SKM-1 (cell line): ENCODE data around the gene CABCOCO1.
A peak's percentile ranks its signal among the peaks of the same experiment; 100 is the strongest.
"Not testable (repeated sequence)": the region's sequence is repeated elsewhere in the genome, so short reads cannot be mapped to it uniquely, and the experiment has no call there.

Experiments used
- DNase-seq: peaks from one replicate; lab custom pipeline; 2025; ENCODE audit not compliant: unreplicated experiment; lab: John Stamatoyannopoulos, UW

The CABCOCO1 gene

GRCh38 chr10:61705022-61705613 lies 42.4 kb downstream of the CABCOCO1 start:
- no peak for DNase-seq

- DNase-seq: no peak
These were observed 46.1 kb downstream of the CABCOCO1 start for GRCh38 chr10:61708846-61709245.

- not testable (repeated sequence) for DNase-seq
These were observed 49.4 kb downstream of the CABCOCO1 start for GRCh38 chr10:61712105-61712504.

- not testable (repeated sequence) for DNase-seq
These were observed 56.7 kb downstream of the CABCOCO1 start for GRCh38 chr10:61719475-61719874.

- no peak for DNase-seq
These were observed 57.2 kb downstream of the CABCOCO1 start for GRCh38 chr10:61719906-61720305.

- peak; percentile 21 for DNase-seq
These were observed 58.7 kb downstream of the CABCOCO1 start for GRCh38 chr10:61721431-61721830.

- DNase-seq: not testable (repeated sequence)
These were observed 62.5 kb downstream of the CABCOCO1 start for GRCh38 chr10:61725221-61725620.

GRCh38 chr10:61729596-61729995 lies 66.9 kb downstream of the CABCOCO1 start:
- DNase-seq: no peak

- no peak for DNase-seq
These were observed 67.9 kb downstream of the CABCOCO1 start for GRCh38 chr10:61730671-61731070.

- DNase-seq: no peak
These were observed 68.9 kb downstream of the CABCOCO1 start for GRCh38 chr10:61731638-61732037.

GRCh38 chr10:61732629-61733278 lies 70.0 kb downstream of the CABCOCO1 start:
- DNase-seq: no peak

- peak; percentile 9 for DNase-seq
These were observed 70.7 kb downstream of the CABCOCO1 start for GRCh38 chr10:61733358-61733940.

GRCh38 chr10:61735882-61736281 lies 73.2 kb downstream of the CABCOCO1 start:
- no peak for DNase-seq

GRCh38 chr10:61737455-61737854 lies 74.7 kb downstream of the CABCOCO1 start:
- DNase-seq: not testable (repeated sequence)

- DNase-seq: no peak
These were observed 80.1 kb downstream of the CABCOCO1 start for GRCh38 chr10:61742812-61743211.

- DNase-seq: no peak
These were observed 81.7 kb downstream of the CABCOCO1 start for GRCh38 chr10:61744469-61744868.

GRCh38 chr10:61746377-61746776 lies 83.6 kb downstream of the CABCOCO1 start:
- no peak for DNase-seq

- DNase-seq: no peak
These were observed 84.6 kb downstream of the CABCOCO1 start for GRCh38 chr10:61747307-61747706.

- no peak for DNase-seq
These were observed 86.6 kb downstream of the CABCOCO1 start for GRCh38 chr10:61749291-61749690.

GRCh38 chr10:61750943-61751471 lies 88.3 kb downstream of the CABCOCO1 start:
- peak; percentile 20 for DNase-seq

GRCh38 chr10:61751599-61751998 lies 88.9 kb downstream of the CABCOCO1 start:
- DNase-seq: no peak
